T-helper 2 cell treated with Interferon-gamma antibody and Interleukin-4, amounts not matched to agents 100 ng/mL and 5 ng/mL, for 36 hours (primary cell): ENCODE measurements around the gene CYP4B1. TPM values are rescaled to one million over a fixed set of nuclear protein-coding genes. Genes with fewer than 3 reads are reported as not detected.
"Not testable (repeated sequence)": the region's sequence is repeated elsewhere in the genome, so short reads cannot be mapped to it uniquely, and the experiment has no call there.

ENCODE experiments used
- intact Hi-C: fragments of 100-400 bp; cut with micrococcal nuclease; formaldehyde crosslinking; loops from one replicate; pipeline ENCODE4 v1.15.1; 2023
- total RNA-seq: library from RNA; stranded (reverse); gene quantifications from 2 replicates; pipeline ENCODE4 v1.2.3, GENCODE V29; 2022

CYP4B1 gene
- total RNA-seq, result not detected in 2 replicates

GRCh38 chr1:46798810-46799209, at the start of gene CYP4B1:
TSS of gene CYP4B1 (plus strand) at chr1:46799046. CDS start at chr1:46799082, 36 bp downstream.
- intact Hi-C loops, result no loop called here

- intact Hi-C loops, result no loop called here
These were observed 49.4 kb upstream of the CYP4B1 start for GRCh38 chr1:46749404-46749803.

- intact Hi-C loops, result no loop called here
These were observed 48.9 kb upstream of the CYP4B1 start for GRCh38 chr1:46749921-46750404.

- intact Hi-C loops, result no loop called here
These were observed 44.9 kb upstream of the CYP4B1 start for GRCh38 chr1:46753985-46754384.

DNA sequence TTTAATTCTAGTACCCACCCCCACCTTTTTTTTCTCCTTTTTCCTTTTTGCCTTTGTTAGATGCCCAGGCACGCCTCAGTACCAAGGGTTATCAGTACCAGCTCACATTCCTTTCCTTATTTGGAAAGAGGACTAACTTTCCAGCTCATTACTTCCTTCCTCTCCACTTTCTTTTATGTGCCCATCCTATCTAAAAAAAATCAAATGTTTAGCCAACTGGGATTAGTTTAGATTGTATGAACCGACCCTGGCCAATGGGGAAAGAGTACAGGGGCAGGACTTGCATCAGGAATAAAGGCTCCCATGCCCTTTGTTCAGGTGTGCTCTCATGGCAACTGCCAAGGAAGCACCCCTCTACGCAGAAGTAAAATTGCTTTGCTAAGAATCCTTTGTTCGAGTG, 44.1 kb upstream of the CYP4B1 start:
- intact Hi-C loops, result not testable (repeated sequence)

DNA sequence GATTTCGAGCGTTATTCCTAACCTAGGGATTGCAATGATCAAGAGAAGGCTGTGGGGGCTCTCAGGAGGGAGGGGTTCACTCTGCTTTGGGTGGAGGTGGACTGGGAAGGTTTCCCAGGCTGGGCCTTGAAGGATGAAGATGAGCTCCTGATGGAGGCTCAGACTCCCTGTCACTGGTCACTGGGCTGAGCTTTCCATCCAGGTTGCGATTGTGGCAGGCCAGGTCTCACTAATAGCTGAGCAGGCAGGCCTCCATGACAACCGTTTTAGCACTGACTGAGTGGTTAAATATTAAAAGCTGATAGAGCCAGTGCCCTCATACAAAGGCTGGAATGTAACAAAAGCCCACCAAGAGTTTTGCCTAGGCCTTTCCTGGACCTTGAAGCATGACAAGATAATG, 43.7 kb upstream of the CYP4B1 start:
- intact Hi-C loops, result no loop called here

- intact Hi-C loops, result no loop called here
These were observed 41.4 kb upstream of the CYP4B1 start for GRCh38 chr1:46757247-46757955.

DNA sequence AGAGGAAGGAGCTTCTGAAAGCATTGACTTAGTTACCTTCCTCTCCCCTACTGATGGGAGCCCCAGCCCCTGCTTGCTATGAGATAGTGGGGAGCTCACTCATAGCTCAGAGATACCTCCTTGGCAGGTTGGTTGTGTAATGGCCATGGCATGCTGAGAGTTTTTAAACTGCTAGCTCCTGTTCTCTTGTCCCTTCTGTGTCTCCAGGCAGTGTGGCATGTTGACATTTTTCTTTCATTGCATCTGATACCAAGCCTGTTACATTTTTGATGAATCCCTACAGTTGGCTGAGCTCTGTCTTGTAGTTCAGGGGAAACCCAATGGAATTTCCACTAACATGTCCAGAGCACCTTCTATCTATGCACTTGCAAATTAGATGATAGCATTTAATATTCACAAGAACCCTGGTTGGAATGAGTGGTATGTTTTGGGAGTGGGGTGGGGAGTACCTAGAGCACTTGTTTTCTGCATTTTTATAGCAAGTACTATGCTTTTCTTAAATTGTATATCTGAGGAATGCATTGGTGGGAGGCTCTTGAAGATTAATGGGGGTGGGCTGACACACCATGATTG, 40.8 kb upstream of the CYP4B1 start:
- intact Hi-C loops, result no loop called here

DNA sequence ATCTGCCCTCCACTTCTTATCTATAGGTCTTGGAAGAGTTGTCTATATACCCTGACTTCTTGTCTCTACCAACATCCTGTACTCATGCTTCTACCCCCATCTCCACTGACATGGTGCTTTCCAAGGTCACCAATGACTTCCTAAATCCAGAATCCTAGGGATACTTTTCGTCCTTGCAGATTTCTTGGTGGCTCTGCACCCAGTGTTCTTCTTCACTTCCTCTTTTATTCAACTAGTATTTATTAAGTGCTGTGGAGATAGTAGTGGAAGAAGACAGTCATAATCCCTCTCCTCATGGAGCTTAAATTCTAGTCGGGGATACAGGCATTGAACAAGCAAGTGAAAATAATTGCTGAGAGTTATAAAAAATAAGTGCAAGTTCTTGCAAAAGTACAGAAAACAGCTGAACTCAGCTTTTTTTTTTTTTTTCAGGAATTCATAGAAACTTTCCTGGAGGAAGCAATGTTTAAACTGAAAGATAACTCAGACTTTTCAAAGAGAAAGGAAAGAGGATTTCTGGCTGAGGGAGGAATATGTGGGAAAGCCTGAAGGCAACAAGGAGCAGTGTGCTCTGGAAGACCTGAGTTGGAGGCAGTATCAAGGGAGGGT, 38.2 kb upstream of the CYP4B1 start:
- intact Hi-C loops, result no loop called here

DNA sequence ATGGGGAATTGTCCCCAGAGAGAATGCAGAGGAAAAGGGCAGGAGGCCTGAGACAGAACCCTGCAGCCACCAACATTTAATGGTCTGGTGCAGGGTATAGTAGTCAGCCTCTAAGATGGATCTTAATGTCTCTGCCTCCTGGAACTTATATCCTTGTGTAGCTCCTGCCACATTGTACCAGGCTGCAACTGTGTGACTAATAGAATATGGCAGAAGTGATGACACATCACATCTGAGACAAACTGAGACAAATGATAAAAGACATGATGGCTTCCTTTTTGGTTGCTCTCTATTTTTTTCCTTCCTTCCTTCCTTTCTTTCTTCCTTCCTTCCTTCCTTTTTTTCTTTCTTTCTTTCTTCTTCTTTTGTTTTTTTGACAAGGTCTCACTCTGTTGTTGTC, 37.1 kb upstream of the CYP4B1 start:
- intact Hi-C loops, result no loop called here

DNA sequence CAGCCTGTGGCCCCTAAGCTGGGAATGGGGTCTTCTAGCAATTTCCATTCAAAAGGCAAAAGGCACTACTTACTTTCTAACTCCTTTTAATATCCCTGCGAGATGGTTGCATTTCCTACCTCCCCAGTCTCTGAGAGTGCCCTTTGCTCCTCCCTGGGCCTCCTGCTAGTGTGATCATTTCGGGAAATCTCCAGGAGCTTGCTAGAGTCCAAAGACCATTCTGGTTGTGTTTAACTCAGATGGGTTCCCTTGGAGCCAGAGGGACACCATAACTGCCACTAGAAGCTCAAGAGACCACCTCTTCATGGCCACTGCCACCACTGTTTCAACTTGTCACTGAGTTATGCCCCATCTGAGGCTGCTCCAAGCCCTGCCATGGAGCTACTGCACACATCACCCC, 34.4 kb upstream of the CYP4B1 start:
- intact Hi-C loops, result no loop called here

- intact Hi-C loops, result no loop called here
These were observed 31.1 kb upstream of the CYP4B1 start for GRCh38 chr1:46767649-46768282.

DNA sequence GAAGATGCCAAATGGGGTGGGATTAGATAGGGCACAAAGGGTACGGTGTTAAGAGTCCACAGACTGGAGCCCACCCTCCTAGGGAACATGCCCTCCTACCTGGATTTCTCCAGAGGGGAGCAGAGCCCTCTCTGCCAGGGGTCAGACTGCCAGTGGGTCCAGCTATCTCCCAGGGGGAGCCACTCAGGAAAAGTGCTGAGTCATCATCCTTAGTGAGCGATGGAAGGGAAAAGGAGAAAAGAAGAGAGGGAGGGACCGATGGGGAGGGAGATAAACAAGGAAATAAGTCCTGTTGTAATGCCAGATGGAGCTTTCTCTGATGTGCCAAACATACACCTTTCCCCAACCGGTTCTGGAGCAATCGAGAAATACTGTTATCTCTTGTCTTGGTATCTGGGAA, 30.4 kb upstream of the CYP4B1 start:
- intact Hi-C loops, result no loop called here

DNA sequence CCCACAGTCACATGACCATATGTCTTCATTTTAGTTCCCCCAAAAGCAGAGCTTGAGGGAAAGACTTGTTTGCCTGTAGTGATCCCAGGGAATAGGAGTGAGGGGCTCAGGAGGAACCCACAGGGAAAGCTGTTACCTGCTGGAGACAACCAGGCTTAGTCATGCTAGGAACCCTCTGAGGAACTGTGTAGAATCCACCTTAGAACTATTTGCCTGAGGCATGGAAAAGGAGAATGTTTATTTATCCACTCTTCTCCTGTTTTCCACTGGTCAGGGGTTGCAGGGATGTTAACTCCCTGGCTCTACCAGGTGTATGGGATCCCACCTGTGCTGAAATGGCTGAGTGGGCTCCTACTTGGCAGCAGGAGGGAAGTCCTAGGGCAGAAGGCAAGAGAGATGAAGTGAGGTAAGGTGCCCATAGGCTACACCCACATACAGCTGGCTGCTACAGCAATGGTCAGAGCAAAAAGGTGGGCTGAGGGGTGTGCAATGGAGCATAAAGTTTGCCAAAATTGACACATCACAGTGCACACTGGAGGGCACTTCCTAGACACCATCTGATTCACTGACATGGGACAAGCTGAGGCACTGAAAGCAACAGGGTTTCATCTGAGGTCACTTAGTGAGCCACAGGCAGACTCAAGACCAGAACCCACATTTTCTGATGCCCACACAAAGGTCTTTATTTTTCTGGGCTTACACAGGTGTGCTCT, 29.7 kb upstream of the CYP4B1 start:
- intact Hi-C loops, result no loop called here

DNA sequence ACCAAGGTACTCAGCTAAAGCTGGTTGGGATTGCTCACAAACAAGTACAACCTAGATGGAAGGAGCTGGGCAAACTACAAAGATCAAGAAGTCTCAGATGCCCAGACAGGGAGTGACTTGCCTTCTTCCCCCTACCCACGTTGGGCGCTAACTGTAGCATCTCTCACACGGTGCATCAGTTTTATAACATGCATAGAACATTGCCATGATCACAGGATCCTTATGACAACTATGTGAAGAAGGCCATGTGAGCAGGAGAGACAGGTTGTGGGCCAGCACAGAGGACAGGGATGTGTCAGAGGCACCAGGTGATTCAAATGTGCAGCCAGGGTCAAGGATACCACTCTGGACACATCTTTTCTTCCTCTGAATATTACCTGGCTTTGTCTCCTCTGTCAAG, 28.3 kb upstream of the CYP4B1 start:
- intact Hi-C loops, result no loop called here

DNA sequence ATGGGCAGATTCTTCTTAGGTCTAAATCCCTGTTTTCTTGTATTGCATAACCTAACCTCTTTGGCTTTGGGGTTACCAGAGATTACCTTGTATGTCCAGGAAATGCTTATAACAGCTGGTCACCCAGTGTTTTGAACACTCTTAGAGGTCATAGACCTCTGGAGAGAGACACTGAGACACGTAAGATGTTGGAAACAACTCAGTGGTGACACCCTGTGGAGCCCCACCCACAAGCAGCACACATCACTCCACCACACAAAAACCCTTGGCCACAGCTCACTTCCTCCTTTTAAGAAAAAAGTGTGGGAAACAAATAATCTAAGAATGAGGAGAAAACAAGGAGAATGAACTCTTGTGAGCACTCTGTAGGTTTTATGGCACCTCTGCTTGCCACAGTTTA, 26.3 kb upstream of the CYP4B1 start:
- intact Hi-C loops, result no loop called here

GRCh38 chr1:46774297-46774696, 24.5 kb upstream of the CYP4B1 start:
- intact Hi-C loops, result no loop called here

DNA sequence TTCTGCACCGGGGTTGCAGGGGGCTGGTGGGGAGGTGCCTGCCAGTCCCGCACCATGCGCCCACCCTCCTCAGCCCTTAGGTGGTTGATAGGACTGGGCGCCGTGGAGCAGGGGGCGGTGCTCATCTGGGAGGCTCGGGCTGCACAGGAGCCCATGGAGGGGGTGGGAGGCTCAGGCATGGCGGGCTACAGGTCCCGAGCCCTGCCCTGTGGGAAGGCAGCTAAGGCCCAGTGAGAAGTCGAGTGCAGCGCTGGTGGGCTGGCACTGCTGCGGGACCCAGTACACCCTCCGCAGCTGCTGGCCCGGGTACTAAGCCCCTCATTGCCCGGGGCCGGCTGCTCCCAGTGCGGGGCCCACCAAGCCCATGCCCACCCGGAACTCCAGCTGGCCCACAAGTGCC, 20.4 kb upstream of the CYP4B1 start:
- intact Hi-C loops, result not testable (repeated sequence)

- intact Hi-C loops, result no loop called here
These were observed 14.2 kb upstream of the CYP4B1 start for GRCh38 chr1:46784666-46785065.

DNA sequence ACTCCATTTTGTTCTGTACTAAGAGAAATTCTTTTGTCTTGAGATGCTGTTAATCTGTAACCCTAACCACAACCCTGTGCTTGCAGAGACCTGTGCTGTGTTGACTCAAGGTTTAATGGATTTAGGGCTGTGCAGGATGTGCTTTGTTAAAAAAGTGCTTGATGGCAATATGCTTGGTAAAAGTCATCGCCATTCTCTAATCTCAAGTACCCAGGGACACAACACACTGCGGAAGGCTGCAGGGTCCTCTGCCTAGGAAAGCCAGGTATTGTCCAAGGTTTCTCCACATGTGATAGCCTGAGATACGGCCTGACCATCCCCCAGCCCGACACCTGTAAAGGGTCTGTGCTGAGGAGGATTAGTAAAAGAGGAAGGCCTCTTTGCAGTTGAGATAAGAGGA, 10.2 kb upstream of the CYP4B1 start:
- intact Hi-C loops, result not testable (repeated sequence)

DNA sequence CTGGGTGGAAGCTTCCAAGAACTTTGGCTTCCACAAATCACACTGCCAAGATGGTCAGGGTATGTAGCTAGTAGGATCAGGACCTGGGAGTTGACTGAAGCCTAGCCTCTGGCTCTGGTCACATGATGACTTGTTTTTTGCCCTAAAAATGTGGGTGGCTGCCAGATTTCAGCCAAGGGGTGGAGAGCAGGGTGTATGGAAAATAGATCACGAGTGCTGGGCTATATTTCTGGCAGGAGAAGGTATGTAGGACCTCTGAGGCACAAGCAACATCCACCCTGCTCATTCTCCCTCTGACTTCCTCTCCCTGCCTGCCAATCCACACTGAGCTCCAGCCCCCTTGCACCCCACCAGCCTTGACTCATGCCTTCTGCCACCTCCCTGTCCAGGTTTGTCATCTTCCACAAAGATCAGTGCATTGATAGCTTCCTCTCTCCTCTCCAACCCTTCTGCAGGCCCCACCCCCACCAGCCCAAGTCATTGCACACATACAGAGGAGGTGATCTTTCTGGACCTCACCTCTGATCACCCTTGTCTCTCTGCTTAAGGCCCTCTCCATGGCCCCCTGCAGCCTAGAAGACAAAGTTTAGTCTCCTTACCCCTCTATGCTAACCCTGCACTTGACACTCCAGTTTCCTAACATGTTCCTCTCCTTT, 8.3 kb upstream of the CYP4B1 start:
- intact Hi-C loops, result no loop called here
